GM12874 (cell line): ENCODE data around the gene ALG12.

Source experiments
- CTCF ChIP-seq: IDR thresholded peaks from 2 replicates; pipeline ENCODE4 v1.5.1; 2011; ENCODE audit warnings: low read depth, mild to moderate bottlenecking, control low read depth, low read length, moderate library complexity; ENCODE audit not compliant: insufficient read depth

Gene ALG12

GRCh38 chr22:49938565-49939136, 20.4 kb upstream of the ALG12 start:
- no peak for TF ChIP-seq CTCF

- no peak for TF ChIP-seq CTCF
Observed at GRCh38 chr22:49937758-49938564, 19.7 kb upstream of the ALG12 start.

- TF ChIP-seq CTCF, result no peak
Observed at GRCh38 chr22:49936973-49937757, 18.9 kb upstream of the ALG12 start.

GRCh38 chr22:49936018-49936972, 18.1 kb upstream of the ALG12 start:
- TF ChIP-seq CTCF, result no peak

GRCh38 chr22:49935561-49935960, 17.3 kb upstream of the ALG12 start:
- no peak for TF ChIP-seq CTCF

- no peak for TF ChIP-seq CTCF
Observed at GRCh38 chr22:49934891-49935557, 16.8 kb upstream of the ALG12 start.
